Muscle layer of colon (tissue), 2 donors: ENCODE measurements around the gene HS3ST4.
"Not testable (repeated sequence)": the region's sequence is repeated elsewhere in the genome, so short reads cannot be mapped to it uniquely, and the experiment has no call there.

Experiments used
- H3K27ac ChIP-seq: one replicate; pipeline ENCODE4 v1.7.0; 2013; ENCODE audit warnings: low read depth, mild to moderate bottlenecking, low read length, moderate library complexity
- H3K27me3 ChIP-seq, 2 donors: one replicate each; pipeline ENCODE4 v1.7.0; 2013; ENCODE audit warnings: low read length in 2 of 2, mild to moderate bottlenecking in 2 of 2; ENCODE audit not compliant: insufficient read depth in 2 of 2, control insufficient read depth in 1 of 2
- H3K36me3 ChIP-seq: one replicate; pipeline ENCODE4 v1.7.0; 2013; ENCODE audit warnings: mild to moderate bottlenecking, low read length; ENCODE audit not compliant: insufficient read depth
- H3K4me1 ChIP-seq: one replicate; pipeline ENCODE4 v1.7.0; 2013; ENCODE audit warnings: mild to moderate bottlenecking, low read length; ENCODE audit not compliant: insufficient read depth
- H3K4me3 ChIP-seq, 2 donors: one replicate each; pipeline ENCODE4 v1.7.0; 2013; ENCODE audit warnings: low read length in 2 of 2, low read depth in 1 of 2, mild to moderate bottlenecking in 1 of 2, moderate library complexity in 1 of 2
- H3K9ac ChIP-seq: one replicate; pipeline ENCODE4 v1.7.0; 2013; ENCODE audit warnings: low read length
- H3K9me3 ChIP-seq: one replicate; pipeline ENCODE4 v1.7.0; 2013; ENCODE audit warnings: mild to moderate bottlenecking, low read length
- donor health status: abdominal sarcoma.
- donor health status: Adenocarcinoma of cecum.

HS3ST4 gene

GRCh38 chr16:25734430-25735385 is 42.9 kb downstream of the HS3ST4 start:
- H3K27me3 ChIP-seq: no peaks in the 10 kb centered on the region
- no peak overlapping the region for H3K27ac ChIP-seq
- no peaks in the 10 kb centered on the region for H3K9me3 ChIP-seq

GRCh38 chr16:25735645-25736044 is 43.9 kb downstream of the HS3ST4 start:
- H3K27ac ChIP-seq: no peak overlapping the region
- no peak overlapping the region for H3K4me3 ChIP-seq
- no peaks in the 10 kb centered on the region for H3K4me1 ChIP-seq
- no peaks in the 10 kb centered on the region for H3K9me3 ChIP-seq
- no peaks in the 10 kb centered on the region for H3K27me3 ChIP-seq
- no peaks in the 10 kb centered on the region for H3K36me3 ChIP-seq
- no peak overlapping the region for H3K9ac ChIP-seq

More at GRCh38 chr16:25734430-25735385, 42.9 kb downstream of the HS3ST4 start:
- Histone ChIP-seq H3K4me1 (no peaks in the 10 kb centered on the region), H3K9ac (no peak overlapping the region), H3K36me3 (no peaks in the 10 kb centered on the region), H3K4me3 (no peak overlapping the region)

- no peaks in the 10 kb centered on the region for H3K4me1 ChIP-seq
- no peak overlapping the region for H3K4me3 ChIP-seq
- no peak overlapping the region for H3K9ac ChIP-seq
- no peak overlapping the region for H3K27ac ChIP-seq
- no peaks in the 10 kb centered on the region for H3K9me3 ChIP-seq
- no peaks in the 10 kb centered on the region for H3K27me3 ChIP-seq
- H3K36me3 ChIP-seq: no peaks in the 10 kb centered on the region
These were observed 55.5 kb downstream of the HS3ST4 start for GRCh38 chr16:25747160-25747758.

- H3K9ac ChIP-seq: no peak overlapping the region
- H3K9me3 ChIP-seq: no peaks in the 10 kb centered on the region
- no peak overlapping the region for H3K27ac ChIP-seq
- H3K36me3 ChIP-seq: no peaks in the 10 kb centered on the region
- no peak overlapping the region for H3K4me3 ChIP-seq
- no peaks in the 10 kb centered on the region for H3K27me3 ChIP-seq
- no peaks in the 10 kb centered on the region for H3K4me1 ChIP-seq
These were observed 56.4 kb downstream of the HS3ST4 start for GRCh38 chr16:25748092-25748654.

- H3K9me3 ChIP-seq: no peaks in the 10 kb centered on the region
- no peak overlapping the region for H3K27ac ChIP-seq
These were observed 58.9 kb downstream of the HS3ST4 start for GRCh38 chr16:25750488-25751216.

GRCh38 chr16:25751230-25751835 is 59.6 kb downstream of the HS3ST4 start:
- Histone ChIP-seq H3K36me3 (no peaks in the 10 kb centered on the region), H3K27me3 (no peaks in the 10 kb centered on the region), H3K9ac (no peak overlapping the region), H3K4me1 (no peaks in the 10 kb centered on the region), H3K27ac (no peak overlapping the region), H3K4me3 (no peak overlapping the region), H3K9me3 (no peaks in the 10 kb centered on the region)

More at GRCh38 chr16:25750488-25751216, 58.9 kb downstream of the HS3ST4 start:
- no peaks in the 10 kb centered on the region for H3K27me3 ChIP-seq
- H3K36me3 ChIP-seq: no peaks in the 10 kb centered on the region
- no peak overlapping the region for H3K4me3 ChIP-seq
- no peak overlapping the region for H3K9ac ChIP-seq
- no peaks in the 10 kb centered on the region for H3K4me1 ChIP-seq

- H3K9ac ChIP-seq: no peak overlapping the region
- H3K27ac ChIP-seq: no peak overlapping the region
- H3K9me3 ChIP-seq: no peaks in the 10 kb centered on the region
- H3K4me3 ChIP-seq: no peak overlapping the region
- no peaks in the 10 kb centered on the region for H3K27me3 ChIP-seq
- H3K36me3 ChIP-seq: no peaks in the 10 kb centered on the region
- H3K4me1 ChIP-seq: no peaks in the 10 kb centered on the region
These were observed 72.7 kb downstream of the HS3ST4 start for GRCh38 chr16:25764466-25764865.

GRCh38 chr16:25771216-25771615 is 79.5 kb downstream of the HS3ST4 start:
- Histone ChIP-seq H3K36me3 (no peaks in the 10 kb centered on the region), H3K4me3 (no peak overlapping the region), H3K27me3 (no peaks in the 10 kb centered on the region), H3K4me1 (no peaks in the 10 kb centered on the region), H3K27ac (no peak overlapping the region), H3K9me3 (no peaks in the 10 kb centered on the region), H3K9ac (no peak overlapping the region)

- Histone ChIP-seq H3K27ac (no peak overlapping the region), H3K9me3 (no peaks in the 10 kb centered on the region), H3K9ac (no peak overlapping the region), H3K36me3 (no peaks in the 10 kb centered on the region), H3K27me3 (no peaks in the 10 kb centered on the region), H3K4me3 (no peak overlapping the region), H3K4me1 (no peaks in the 10 kb centered on the region)
These were observed 80.2 kb downstream of the HS3ST4 start for GRCh38 chr16:25771812-25772568.

- not testable (repeated sequence) for H3K36me3 ChIP-seq, H3K27me3 ChIP-seq, H3K9ac ChIP-seq, H3K9me3 ChIP-seq, H3K4me3 ChIP-seq, H3K27ac ChIP-seq, H3K4me1 ChIP-seq
These were observed 84.5 kb downstream of the HS3ST4 start for GRCh38 chr16:25776214-25776613.
